ENCODE data around the gene CCDC88A. TPM values are rescaled to one million over a fixed set of nuclear protein-coding genes. Genes with fewer than 3 reads are reported as not detected.

CCDC88A gene
- total and polyA plus RNA-seq, 2 experiments from 2014 or later: 144 to 169 TPM

DNA sequence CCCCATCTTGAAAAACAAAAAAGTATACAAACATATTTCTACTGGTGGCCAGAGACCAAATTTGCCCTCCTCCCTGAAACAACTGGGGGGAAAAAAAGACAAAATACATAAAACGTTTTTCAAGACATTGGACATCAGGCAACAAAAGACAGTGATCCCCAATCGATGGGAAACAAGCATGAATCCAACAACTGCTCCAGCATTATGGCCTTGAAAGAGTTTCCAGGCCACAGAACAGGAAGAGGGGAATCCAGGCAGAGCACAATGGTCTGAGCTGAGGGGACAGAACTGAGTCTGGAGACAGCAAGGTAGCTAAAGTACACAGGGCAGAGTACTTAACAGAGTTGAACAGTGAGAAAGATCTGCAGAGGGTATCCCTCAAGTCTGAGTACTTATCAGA is 4.4 kb downstream of the CCDC88A start:
- Histone ChIP-seq H3K4me2 (no peak overlapping the region), H3K4me3 (no peak overlapping the region), H3K79me2 (replicated peaks; ENCODE audit: insufficient read depth) (peaks cover 86% of the 10 kb centered on the region), H3K9me2 (ENCODE audit: insufficient read depth) (no peaks in the 10 kb centered on the region), H3K4me1 (ENCODE audit: insufficient read depth) (peaks cover 8% of the 10 kb centered on the region), H3K36me3 (ENCODE audit: insufficient read depth) (no peaks in the 10 kb centered on the region; the same call in 1 of the 2 replicates), H2AFZ (no peak overlapping the region), H3K27ac (ENCODE audit: low read depth) (no peak overlapping the region), H3F3A (replicated peaks; ENCODE audit: low read depth) (no peaks in the 10 kb centered on the region), H4K20me1 (replicated peaks; ENCODE audit: insufficient read depth) (peaks cover 4% of the 10 kb centered on the region), H3K27me3 (ENCODE audit: insufficient read depth) (no peaks in the 10 kb centered on the region)
- no peak overlapping the region; the same call in 2 of the 3 replicates for H3K4me3 Mint-ChIP-seq
- no peaks in the 10 kb centered on the region for H3K9me3 Mint-ChIP-seq
- peaks cover 3% of the 10 kb centered on the region for H3K27me3 Mint-ChIP-seq (ENCODE audit: insufficient read depth, low read depth, poor library complexity)
- H3K27ac Mint-ChIP-seq: no peak overlapping the region
- H3K4me1 Mint-ChIP-seq: peaks cover 16% of the 10 kb centered on the region
- TF ChIP-seq ZNF114 (CRISPR knock-in tag; IDR thresholded peaks at IDR 0.05): no peak
- TF ChIP-seq, protein P1, sequence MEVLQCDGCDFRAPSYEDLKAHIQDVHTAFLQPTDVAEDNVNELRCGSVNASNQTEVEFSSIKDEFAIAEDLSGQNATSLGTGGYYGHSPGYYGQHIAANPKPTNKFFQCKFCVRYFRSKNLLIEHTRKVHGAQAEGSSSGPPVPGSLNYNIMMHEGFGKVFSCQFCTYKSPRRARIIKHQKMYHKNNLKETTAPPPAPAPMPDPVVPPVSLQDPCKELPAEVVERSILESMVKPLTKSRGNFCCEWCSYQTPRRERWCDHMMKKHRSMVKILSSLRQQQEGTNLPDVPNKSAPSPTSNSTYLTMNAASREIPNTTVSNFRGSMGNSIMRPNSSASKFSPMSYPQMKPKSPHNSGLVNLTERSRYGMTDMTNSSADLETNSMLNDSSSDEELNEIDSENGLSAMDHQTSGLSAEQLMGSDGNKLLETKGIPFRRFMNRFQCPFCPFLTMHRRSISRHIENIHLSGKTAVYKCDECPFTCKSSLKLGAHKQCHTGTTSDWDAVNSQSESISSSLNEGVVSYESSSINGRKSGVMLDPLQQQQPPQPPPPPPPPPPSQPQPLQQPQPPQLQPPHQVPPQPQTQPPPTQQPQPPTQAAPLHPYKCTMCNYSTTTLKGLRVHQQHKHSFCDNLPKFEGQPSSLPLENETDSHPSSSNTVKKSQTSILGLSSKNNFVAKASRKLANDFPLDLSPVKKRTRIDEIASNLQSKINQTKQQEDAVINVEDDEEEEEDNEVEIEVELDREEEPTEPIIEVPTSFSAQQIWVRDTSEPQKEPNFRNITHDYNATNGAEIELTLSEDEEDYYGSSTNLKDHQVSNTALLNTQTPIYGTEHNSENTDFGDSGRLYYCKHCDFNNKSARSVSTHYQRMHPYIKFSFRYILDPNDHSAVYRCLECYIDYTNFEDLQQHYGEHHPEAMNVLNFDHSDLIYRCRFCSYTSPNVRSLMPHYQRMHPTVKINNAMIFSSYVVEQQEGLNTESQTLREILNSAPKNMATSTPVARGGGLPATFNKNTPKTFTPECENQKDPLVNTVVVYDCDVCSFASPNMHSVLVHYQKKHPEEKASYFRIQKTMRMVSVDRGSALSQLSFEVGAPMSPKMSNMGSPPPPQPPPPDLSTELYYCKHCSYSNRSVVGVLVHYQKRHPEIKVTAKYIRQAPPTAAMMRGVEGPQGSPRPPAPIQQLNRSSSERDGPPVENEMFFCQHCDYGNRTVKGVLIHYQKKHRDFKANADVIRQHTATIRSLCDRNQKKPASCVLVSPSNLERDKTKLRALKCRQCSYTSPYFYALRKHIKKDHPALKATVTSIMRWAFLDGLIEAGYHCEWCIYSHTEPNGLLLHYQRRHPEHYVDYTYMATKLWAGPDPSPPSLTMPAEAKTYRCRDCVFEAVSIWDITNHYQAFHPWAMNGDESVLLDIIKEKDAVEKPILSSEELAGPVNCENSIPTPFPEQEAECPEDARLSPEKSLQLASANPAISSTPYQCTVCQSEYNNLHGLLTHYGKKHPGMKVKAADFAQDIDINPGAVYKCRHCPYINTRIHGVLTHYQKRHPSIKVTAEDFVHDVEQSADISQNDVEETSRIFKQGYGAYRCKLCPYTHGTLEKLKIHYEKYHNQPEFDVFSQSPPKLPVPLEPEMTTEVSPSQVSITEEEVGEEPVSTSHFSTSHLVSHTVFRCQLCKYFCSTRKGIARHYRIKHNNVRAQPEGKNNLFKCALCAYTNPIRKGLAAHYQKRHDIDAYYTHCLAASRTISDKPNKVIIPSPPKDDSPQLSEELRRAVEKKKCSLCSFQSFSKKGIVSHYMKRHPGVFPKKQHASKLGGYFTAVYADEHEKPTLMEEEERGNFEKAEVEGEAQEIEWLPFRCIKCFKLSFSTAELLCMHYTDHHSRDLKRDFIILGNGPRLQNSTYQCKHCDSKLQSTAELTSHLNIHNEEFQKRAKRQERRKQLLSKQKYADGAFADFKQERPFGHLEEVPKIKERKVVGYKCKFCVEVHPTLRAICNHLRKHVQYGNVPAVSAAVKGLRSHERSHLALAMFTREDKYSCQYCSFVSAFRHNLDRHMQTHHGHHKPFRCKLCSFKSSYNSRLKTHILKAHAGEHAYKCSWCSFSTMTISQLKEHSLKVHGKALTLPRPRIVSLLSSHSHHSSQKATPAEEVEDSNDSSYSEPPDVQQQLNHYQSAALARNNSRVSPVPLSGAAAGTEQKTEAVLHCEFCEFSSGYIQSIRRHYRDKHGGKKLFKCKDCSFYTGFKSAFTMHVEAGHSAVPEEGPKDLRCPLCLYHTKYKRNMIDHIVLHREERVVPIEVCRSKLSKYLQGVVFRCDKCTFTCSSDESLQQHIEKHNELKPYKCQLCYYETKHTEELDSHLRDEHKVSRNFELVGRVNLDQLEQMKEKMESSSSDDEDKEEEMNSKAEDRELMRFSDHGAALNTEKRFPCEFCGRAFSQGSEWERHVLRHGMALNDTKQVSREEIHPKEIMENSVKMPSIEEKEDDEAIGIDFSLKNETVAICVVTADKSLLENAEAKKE (CRISPR knock-in tag; IDR thresholded peaks at IDR 0.05): no peak
- no peak for TF ChIP-seq JUNB (IDR thresholded peaks at IDR 0.05; ENCODE audit: unreplicated experiment)
- TF ChIP-seq, protein P2, sequence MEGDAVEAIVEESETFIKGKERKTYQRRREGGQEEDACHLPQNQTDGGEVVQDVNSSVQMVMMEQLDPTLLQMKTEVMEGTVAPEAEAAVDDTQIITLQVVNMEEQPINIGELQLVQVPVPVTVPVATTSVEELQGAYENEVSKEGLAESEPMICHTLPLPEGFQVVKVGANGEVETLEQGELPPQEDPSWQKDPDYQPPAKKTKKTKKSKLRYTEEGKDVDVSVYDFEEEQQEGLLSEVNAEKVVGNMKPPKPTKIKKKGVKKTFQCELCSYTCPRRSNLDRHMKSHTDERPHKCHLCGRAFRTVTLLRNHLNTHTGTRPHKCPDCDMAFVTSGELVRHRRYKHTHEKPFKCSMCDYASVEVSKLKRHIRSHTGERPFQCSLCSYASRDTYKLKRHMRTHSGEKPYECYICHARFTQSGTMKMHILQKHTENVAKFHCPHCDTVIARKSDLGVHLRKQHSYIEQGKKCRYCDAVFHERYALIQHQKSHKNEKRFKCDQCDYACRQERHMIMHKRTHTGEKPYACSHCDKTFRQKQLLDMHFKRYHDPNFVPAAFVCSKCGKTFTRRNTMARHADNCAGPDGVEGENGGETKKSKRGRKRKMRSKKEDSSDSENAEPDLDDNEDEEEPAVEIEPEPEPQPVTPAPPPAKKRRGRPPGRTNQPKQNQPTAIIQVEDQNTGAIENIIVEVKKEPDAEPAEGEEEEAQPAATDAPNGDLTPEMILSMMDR (conservative IDR thresholded peaks at IDR 0.05; ENCODE audit: low read depth in 2 of 2): no peak
- TF ChIP-seq, protein P3, sequence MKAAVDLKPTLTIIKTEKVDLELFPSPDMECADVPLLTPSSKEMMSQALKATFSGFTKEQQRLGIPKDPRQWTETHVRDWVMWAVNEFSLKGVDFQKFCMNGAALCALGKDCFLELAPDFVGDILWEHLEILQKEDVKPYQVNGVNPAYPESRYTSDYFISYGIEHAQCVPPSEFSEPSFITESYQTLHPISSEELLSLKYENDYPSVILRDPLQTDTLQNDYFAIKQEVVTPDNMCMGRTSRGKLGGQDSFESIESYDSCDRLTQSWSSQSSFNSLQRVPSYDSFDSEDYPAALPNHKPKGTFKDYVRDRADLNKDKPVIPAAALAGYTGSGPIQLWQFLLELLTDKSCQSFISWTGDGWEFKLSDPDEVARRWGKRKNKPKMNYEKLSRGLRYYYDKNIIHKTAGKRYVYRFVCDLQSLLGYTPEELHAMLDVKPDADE (IDR thresholded peaks at IDR 0.05): no peak
- no peak for TF ChIP-seq EZH2 (IDR thresholded peaks at IDR 0.05; ENCODE audit: low read depth, unreplicated experiment)
- no peak for TF ChIP-seq EZH2phosphoT487 (IDR thresholded peaks at IDR 0.05; ENCODE audit: unreplicated experiment)
- no peak for TF ChIP-seq POLR2AphosphoS5 (IDR thresholded peaks at IDR 0.05; ENCODE audit: low read depth)
- TF ChIP-seq STAT1 (IDR thresholded peaks at IDR 0.05; ENCODE audit: unreplicated experiment): no peak
- no peak for TF ChIP-seq NANOG (IDR thresholded peaks at IDR 0.05; ENCODE audit: borderline replicate concordance)
- peaks cover 8% of the 10 kb centered on the region for H3K36me3 Mint-ChIP-seq (ENCODE audit: low read depth)
- DNase-seq (ENCODE audit: low spot score) (no peak), ATAC-seq (no peak)
